ENCODE results near the gene CACNA1C. TPM values are rescaled to one million over a fixed set of nuclear protein-coding genes. Genes with fewer than 3 reads are reported as not detected.

Gene CACNA1C
- total and polyA plus RNA-seq, 2 donors = 0.71 TPM

GRCh38 chr12:2743478-2743877, 690.7 kb downstream of the CACNA1C start:
- Histone ChIP-seq H3K4me1 (ENCODE audit: control insufficient read depth in 2 of 2, insufficient read depth in 2 of 2, low read length in 2 of 2) (peaks cover 0 to 9% of the 10 kb centered on the region in 2 donors), H3K4me3 (ENCODE audit: low read length in 2 of 2) (no peak overlapping the region), H3K27ac (ENCODE audit: low read depth in 1 of 2, low read length in 1 of 2) (no peak overlapping the region), H3K27me3 (ENCODE audit: control insufficient read depth in 2 of 2, insufficient read depth in 1 of 2, low read length in 1 of 2) (no peaks in the 10 kb centered on the region), H3K36me3 (ENCODE audit: control insufficient read depth in 2 of 2, insufficient read depth in 2 of 2, low read length in 1 of 2) (no peaks in the 10 kb centered on the region), H3K9me3 (ENCODE audit: control insufficient read depth in 2 of 2, insufficient read depth in 1 of 2, low read length in 1 of 2) (no peaks in the 10 kb centered on the region)
- 96% methylated on average over 6 of the region's 6 CpGs for WGBS
- DNase-seq (ENCODE audit: low read depth in 6 of 9, low spot score in 9 of 9) = no peak

GRCh38 chr12:2745655-2746054, 692.9 kb downstream of the CACNA1C start:
- no peaks in the 10 kb centered on the region for H3K27me3 ChIP-seq (ENCODE audit: control insufficient read depth in 2 of 2, insufficient read depth in 1 of 2, low read length in 1 of 2)
- no peak for DNase-seq (ENCODE audit: low read depth in 6 of 9, low spot score in 9 of 9)
- no peaks in the 10 kb centered on the region for H3K4me1 ChIP-seq (ENCODE audit: control insufficient read depth in 2 of 2, insufficient read depth in 2 of 2, low read length in 2 of 2)
- H3K27ac ChIP-seq (ENCODE audit: low read depth in 1 of 2, low read length in 1 of 2) = no peak overlapping the region
- H3K36me3 ChIP-seq (ENCODE audit: control insufficient read depth in 2 of 2, insufficient read depth in 2 of 2, low read length in 1 of 2) = no peaks in the 10 kb centered on the region
- H3K9me3 ChIP-seq (ENCODE audit: control insufficient read depth in 2 of 2, insufficient read depth in 1 of 2, low read length in 1 of 2) = no peaks in the 10 kb centered on the region
- no peak overlapping the region for H3K4me3 ChIP-seq (ENCODE audit: low read length in 2 of 2)
- WGBS = 78% methylated on average over 2 of the region's 2 CpGs

Other genes starting within 250 kb of the CACNA1C start
- gene LRTM2, start 232.4 kb upstream of the CACNA1C start, total RNA-seq = 0.05 TPM
- 0.11 TPM for gene LRTM2, start 232.4 kb upstream of the CACNA1C start, polyA plus RNA-seq
- 5.1 TPM for gene CACNA2D4, start 134.3 kb upstream of the CACNA1C start, total RNA-seq
- 4.9 TPM for gene CACNA2D4, start 134.3 kb upstream of the CACNA1C start, polyA plus RNA-seq
- gene DCP1B, start 48.5 kb upstream of the CACNA1C start, total RNA-seq = 10.1 TPM
- gene DCP1B, start 48.5 kb upstream of the CACNA1C start, polyA plus RNA-seq = 9.4 TPM

Measured in thymus (tissue), 11 donors.